Testis (tissue), 3 donors: ENCODE results near the gene MNX1. TPM values are rescaled to one million over a fixed set of nuclear protein-coding genes. Genes with fewer than 3 reads are reported as not detected.

Experiments used
- DNase-seq: peaks from one replicate; pipeline ENCODE4 v3.0.0-alpha.2; 2019
- H3K27ac ChIP-seq, 2 donors: fragments of 200-600 bp; sonication (generic); one replicate each; pipeline ENCODE4 v1.5.1; 2019
- H3K27me3 ChIP-seq: fragments of 200-600 bp; sonication (generic); one replicate; pipeline ENCODE4 v1.5.1; 2019
- H3K36me3 ChIP-seq: fragments of 200-600 bp; sonication (generic); one replicate; pipeline ENCODE4 v1.5.1; 2017; ENCODE audit warnings: low read depth; ENCODE audit errors: missing control alignments
- H3K4me1 ChIP-seq: fragments of 200-600 bp; sonication (generic); one replicate; pipeline ENCODE4 v1.5.1; 2019
- H3K4me3 ChIP-seq, 2 donors: fragments of 200-600 bp; sonication (generic); one replicate each; pipeline ENCODE4 v1.5.1; 2017 to 2019
- H3K9me3 ChIP-seq: fragments of 200-600 bp; sonication (generic); one replicate; pipeline ENCODE4 v1.5.1; 2017
- POLR2A ChIP-seq: fragments of 450-650 bp; IDR thresholded peaks from one replicate; pipeline ENCODE4 v1.6.1; 2017; ENCODE audit warnings: antibody characterized with exemption, mild to moderate bottlenecking, moderate library complexity
- WGBS, 2 donors: methylation state at CpG; one replicate each; pipeline ENCODE4 v1.1.5; 2018; 5-methylcytosine and 5-hydroxymethylcytosine counted together
- intact Hi-C: fragments of 100-400 bp; cut with DNase I; formaldehyde crosslinking; loops from one replicate; pipeline ENCODE4 v1.15.1; 2023; ENCODE audit warnings: low total_unique reads
- polyA plus RNA-seq: library from polyadenylated mRNA; stranded (reverse); fragments of 350-450 nt; fragmentation: Illumina TruSeq; extraction: RNeasy Lipid Tissue Mini Kit (QIAGEN cat#74804); gene quantifications from one replicate; pipeline ENCODE4 v1.2.3, GENCODE V29; 2014; ENCODE audit warnings: low read depth, low replicate concordance; ENCODE audit not compliant: insufficient read depth
- total RNA-seq, 2 donors: library from RNA; depleted of rRNA; stranded (reverse); fragments of >200 nt; gene quantifications; one replicate each; pipeline ENCODE4 v1.2.3, GENCODE V29; 2016
- TF ChIP-seq, protein P1 (sequence below), 3 experiments: fragments of 450-650 bp in 2 of 3; fragments of 200-600 bp in 1 of 3; sonication (generic) in 1 of 3; IDR thresholded peaks; one replicate each; pipeline ENCODE4 v1.5.1; 2016 to 2019; ENCODE audit warnings: antibody characterized with exemption in 3 of 3, mild to moderate bottlenecking in 2 of 3, moderate library complexity in 1 of 3

The MNX1 gene
- total and polyA plus RNA-seq, 3 donors from 2014 or later, result 1.5 to 3.3 (median 3.0) TPM

DNA sequence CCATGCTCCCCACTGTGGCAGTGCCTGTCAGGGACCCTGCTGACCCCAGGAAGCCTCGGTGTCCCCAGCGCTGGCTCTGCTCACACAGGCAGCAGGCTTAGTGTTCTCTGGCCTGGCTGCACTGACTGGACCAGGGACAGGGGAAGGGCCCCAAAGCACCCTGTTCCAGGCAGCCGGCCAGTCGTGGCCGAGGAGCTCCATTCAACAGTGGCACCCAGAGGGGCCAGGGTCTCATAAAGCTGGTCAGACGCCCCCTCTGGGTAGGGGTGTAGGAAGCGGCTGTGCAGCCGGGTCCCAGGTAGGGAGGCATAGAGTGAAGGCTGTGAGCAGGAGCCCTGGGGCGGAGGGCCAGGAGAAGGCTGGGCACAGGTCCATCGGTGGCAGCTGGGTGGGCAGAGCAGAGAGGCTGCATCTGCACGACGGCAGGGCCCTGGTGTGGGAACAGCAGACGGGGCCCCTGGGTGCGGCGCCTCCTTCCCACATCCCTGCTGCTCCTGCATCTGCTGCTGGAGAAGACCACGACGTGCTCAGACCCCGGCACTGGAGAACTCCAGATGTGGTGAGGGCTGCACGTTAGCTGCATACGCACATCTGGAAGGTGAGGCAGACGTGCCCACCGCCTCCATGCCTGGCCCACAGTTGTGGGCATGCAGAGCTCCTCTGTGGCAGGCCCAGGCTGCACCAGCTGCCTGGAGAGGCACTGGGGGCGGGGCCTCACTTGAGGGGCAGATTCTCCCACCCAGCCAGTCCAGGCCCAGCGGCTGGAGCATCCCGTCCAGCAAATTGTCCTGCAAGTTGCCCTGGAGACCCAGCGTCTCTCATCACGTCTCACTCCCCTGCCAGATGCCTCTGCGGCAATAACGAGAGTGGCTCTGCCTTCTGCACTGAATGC, 25.1 kb downstream of the MNX1 start:
- Histone ChIP-seq H3K36me3 (no peaks in the 10 kb centered on the region), H3K4me3 (no peak overlapping the region), H3K27ac (peak overlapping the region in 1 of 2 donors; percentile 59), H3K9me3 (no peaks in the 10 kb centered on the region), H3K4me1 (no peaks in the 10 kb centered on the region), H3K27me3 (no peaks in the 10 kb centered on the region)
- WGBS, 2 donors, result 92 to 93% methylated on average over 10 to 29 of the region's 29 CpGs
- DNase-seq, result no peak
- TF ChIP-seq, protein P1, sequence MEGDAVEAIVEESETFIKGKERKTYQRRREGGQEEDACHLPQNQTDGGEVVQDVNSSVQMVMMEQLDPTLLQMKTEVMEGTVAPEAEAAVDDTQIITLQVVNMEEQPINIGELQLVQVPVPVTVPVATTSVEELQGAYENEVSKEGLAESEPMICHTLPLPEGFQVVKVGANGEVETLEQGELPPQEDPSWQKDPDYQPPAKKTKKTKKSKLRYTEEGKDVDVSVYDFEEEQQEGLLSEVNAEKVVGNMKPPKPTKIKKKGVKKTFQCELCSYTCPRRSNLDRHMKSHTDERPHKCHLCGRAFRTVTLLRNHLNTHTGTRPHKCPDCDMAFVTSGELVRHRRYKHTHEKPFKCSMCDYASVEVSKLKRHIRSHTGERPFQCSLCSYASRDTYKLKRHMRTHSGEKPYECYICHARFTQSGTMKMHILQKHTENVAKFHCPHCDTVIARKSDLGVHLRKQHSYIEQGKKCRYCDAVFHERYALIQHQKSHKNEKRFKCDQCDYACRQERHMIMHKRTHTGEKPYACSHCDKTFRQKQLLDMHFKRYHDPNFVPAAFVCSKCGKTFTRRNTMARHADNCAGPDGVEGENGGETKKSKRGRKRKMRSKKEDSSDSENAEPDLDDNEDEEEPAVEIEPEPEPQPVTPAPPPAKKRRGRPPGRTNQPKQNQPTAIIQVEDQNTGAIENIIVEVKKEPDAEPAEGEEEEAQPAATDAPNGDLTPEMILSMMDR (IDR thresholded peaks at IDR 0.05), result no peak
- TF ChIP-seq POLR2A, result no peak
- intact Hi-C loops, result no loop called here

DNA sequence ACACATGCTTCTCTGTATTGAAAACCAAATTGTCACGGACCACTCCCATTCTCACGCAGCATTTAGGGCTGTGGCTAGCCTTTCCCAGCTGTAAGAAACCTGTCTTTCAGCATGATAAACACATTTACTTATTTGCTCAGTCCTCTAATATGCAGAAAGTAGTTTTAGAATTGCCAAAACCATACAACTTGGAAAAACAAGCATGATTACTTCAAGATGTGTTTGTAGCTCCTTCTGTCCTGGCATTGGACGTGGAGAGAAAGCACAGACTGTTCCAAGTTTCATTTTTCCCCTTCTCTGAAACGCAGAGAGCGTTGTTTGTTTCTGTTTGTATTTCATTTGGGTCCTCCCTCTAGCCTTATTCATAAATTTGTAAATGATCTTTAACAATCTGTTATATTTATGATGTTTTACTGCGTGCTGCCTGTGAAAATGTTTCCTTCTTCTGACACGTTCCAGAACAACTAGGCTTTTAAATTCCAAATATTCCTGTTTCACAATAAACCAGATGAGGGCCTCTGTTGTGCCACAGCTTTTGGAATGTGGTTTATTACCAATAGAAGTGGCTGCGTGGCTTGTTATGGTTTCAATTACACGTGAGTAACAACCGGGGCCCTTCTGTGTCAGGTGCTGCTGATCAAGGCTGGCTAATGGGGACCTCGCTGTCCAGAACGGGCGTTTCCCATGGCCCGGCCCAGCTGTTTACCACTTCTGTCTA, 26.1 kb downstream of the MNX1 start:
- 54 to 59% methylated on average over 14 of the region's 14 CpGs for WGBS, 2 donors
- no peaks in the 10 kb centered on the region for H3K4me1 ChIP-seq
- no peaks in the 10 kb centered on the region for H3K36me3 ChIP-seq
- H3K4me3 ChIP-seq, result no peak overlapping the region
- peak overlapping the region; percentile 24 to 59 for H3K27ac ChIP-seq
- intact Hi-C loops, result no loop called here
- no peak for TF ChIP-seq POLR2A
- TF ChIP-seq, protein P1 (IDR thresholded peaks at IDR 0.05), result no peak
- no peaks in the 10 kb centered on the region for H3K9me3 ChIP-seq
- no peak for DNase-seq
- H3K27me3 ChIP-seq, result no peaks in the 10 kb centered on the region

DNA sequence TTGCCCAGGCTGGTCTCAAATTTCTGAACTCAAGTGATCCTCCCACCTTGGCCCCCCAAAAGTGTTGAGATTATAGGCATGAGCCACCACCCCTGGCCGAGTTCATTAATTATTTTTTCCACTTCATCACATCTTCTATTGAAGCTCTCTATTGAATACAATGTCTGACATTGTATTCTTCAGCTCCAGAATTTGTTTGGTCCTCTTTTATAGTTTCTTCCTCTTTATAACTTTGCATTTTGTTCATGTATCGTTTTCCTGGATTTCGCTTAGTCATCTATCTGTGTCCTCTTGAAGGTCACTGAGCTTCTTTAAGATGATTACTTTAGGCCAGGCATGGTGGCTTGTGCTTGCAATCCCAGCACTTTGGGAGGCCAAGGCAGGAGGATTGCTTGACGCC, 30.8 kb downstream of the MNX1 start:
- Histone ChIP-seq H3K4me1 (no peaks in the 10 kb centered on the region), H3K4me3 (no peak overlapping the region), H3K9me3 (no peaks in the 10 kb centered on the region), H3K36me3 (no peaks in the 10 kb centered on the region), H3K27ac (no peak overlapping the region), H3K27me3 (no peaks in the 10 kb centered on the region)
- no peak for DNase-seq
- no peak for TF ChIP-seq POLR2A
- TF ChIP-seq, protein P1 (IDR thresholded peaks at IDR 0.05), result no peak
- intact Hi-C loops, result no loop called here
- WGBS, 2 donors, result 95% methylated on average over 4 of the region's 4 CpGs

DNA sequence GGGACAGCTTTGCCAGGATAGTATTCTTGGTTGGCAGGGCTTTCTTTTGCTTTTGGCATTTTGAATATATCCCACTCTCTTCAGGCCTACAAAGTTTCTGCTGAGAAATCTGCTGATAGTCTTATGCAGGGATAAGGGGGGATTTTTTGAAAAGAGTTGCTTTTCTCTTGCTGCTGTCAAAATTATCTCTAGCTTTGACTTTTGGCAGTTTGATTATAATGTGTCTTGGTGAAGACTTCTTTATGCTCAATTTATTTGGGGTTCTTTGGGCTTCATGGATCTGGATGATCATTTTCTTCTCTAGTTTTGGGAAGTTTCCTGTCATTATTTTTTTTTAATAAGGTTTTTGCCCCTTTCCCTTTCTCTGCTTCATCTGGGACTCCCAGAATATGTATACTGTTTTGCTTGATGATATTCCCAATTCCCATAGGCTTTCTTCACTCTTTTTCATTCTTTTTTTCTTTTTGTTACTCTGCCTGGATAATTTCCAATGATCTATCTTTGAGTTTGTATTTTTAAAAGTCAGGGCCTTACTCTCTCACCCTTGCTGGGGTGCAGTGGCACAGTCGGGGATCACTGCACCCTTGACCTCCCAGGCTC, 31.4 kb downstream of the MNX1 start:
- no peak for DNase-seq
- Histone ChIP-seq H3K9me3 (no peaks in the 10 kb centered on the region), H3K4me1 (no peaks in the 10 kb centered on the region), H3K27me3 (no peaks in the 10 kb centered on the region), H3K36me3 (no peaks in the 10 kb centered on the region), H3K4me3 (no peak overlapping the region), H3K27ac (no peak overlapping the region)
- TF ChIP-seq POLR2A, result no peak
- TF ChIP-seq, protein P1 (IDR thresholded peaks at IDR 0.05), result no peak
- 89 to 91% methylated on average over 1 of the region's 1 CpG for WGBS, 2 donors
- intact Hi-C loops, result no loop called here
